ENCODE data around the gene GLIS2.
A peak's percentile ranks its signal among the peaks of the same experiment; 100 is the strongest.

The GLIS2 gene

DNA sequence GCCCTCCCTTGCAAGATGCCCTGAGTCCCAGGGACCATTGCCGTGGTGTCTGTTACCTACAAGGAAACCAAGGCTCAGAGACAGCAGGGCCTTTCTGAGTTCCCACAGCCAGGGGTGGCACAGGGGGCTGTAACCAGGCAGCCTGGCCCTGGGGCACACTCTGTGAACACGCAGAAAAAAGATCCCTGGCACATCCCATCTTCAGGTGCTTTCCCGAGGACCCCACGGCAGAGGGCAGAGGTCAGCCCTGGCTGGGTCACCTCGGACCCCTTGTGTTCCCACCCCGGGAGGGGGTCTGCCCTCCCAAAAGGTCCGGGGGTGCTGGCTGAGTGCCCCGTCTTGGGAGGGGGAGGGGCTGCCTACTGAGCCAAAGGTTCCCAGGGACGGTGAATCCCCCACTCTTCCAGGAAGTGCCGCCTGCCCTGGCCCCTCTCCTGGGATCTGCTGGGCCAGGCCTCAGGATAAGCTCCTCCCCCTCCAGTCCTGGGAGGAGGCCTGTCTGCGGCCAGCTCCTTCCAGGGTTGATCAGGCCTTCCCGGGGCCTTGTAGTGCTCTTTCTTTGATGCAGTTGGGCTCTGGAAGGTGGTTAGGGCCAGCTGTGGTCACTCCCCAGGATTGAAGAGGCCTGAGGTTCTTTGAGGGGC is 8.1 kb downstream of the GLIS2 start:
- DNase-seq (ENCODE audit: low read depth in 2 of 2), result peak; percentile 54 to 78
- TF ChIP-seq, protein P1, sequence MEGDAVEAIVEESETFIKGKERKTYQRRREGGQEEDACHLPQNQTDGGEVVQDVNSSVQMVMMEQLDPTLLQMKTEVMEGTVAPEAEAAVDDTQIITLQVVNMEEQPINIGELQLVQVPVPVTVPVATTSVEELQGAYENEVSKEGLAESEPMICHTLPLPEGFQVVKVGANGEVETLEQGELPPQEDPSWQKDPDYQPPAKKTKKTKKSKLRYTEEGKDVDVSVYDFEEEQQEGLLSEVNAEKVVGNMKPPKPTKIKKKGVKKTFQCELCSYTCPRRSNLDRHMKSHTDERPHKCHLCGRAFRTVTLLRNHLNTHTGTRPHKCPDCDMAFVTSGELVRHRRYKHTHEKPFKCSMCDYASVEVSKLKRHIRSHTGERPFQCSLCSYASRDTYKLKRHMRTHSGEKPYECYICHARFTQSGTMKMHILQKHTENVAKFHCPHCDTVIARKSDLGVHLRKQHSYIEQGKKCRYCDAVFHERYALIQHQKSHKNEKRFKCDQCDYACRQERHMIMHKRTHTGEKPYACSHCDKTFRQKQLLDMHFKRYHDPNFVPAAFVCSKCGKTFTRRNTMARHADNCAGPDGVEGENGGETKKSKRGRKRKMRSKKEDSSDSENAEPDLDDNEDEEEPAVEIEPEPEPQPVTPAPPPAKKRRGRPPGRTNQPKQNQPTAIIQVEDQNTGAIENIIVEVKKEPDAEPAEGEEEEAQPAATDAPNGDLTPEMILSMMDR (IDR thresholded peaks at IDR 0.05; ENCODE audit: low read depth, low read length), result no peak
- no peak overlapping the region for H3K4me3 ChIP-seq (replicated peaks in 1 of 2; ENCODE audit: low read depth in 2 of 2, low read length in 2 of 2)

DNA sequence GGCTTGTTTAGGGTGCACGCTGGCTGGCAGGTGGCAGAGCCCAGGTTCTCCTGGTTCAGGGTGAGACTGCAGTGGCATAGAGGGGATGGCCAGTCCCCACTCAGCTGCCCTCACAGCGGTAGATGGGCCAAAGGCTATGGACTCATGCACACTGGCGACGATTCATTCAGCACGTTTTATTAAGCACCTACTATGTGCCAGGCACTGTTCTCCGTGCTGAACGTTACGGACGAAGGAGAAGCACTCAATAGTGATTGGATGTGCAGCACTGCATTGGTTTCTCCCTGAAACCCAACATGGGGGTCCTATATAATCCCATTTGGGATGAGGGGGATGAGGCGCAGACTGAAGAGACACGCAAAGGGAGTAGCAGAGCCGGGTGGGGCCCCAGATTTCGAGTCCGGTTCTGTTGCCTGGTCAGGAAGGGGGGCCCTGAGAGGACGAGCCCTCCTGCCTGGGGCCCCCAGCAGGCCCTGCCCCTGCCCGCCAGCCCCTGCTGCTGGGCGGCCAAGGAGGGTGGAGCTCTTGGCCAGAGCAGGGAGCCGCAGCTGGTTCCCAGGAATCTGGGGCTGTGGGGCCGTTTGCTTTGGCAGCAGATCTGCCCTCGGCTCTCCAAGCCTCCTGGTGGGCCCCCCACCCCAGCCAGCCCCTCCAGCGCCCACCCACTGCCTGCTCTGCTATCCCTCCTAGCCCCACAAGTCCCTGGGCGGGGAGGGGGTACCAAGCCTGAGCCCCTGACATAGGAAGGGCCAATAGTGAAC is 8.8 kb downstream of the GLIS2 start:
- no peak overlapping the region for H3K4me3 ChIP-seq (replicated peaks in 1 of 2; ENCODE audit: low read depth in 2 of 2, low read length in 2 of 2)
- TF ChIP-seq, protein P1 (IDR thresholded peaks at IDR 0.05; ENCODE audit: low read depth, low read length), result no peak
- DNase-seq (ENCODE audit: low read depth in 2 of 2), result no peak

DNA sequence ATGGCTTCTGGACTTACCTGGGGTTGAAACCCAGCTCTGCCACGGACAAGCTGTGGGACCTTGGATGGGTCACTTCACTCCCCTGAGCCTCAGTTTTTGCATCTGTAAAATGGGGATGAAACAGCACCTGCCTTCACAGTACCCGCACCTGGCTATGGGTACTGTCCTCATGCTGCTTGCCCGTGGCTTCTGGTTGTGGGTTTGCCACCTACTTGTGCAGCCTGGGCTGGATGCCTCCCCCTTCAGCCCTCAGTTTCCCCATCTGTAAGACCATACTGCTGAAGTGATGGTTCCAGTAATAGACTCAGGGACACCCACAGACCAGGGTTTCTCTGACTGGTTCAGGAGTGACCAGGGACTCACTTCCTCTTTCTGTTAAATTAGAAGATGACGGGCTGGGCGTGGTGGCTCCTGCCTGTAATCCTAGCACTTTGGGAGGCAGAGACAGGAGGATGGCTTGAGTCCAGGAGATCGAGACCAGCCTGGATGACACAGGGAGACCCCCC is 9.4 kb downstream of the GLIS2 start:
- DNase-seq (ENCODE audit: low read depth in 2 of 2), result no peak
- TF ChIP-seq, protein P1 (IDR thresholded peaks at IDR 0.05; ENCODE audit: low read depth, low read length), result no peak
- no peak overlapping the region for H3K4me3 ChIP-seq (replicated peaks in 1 of 2; ENCODE audit: low read depth in 2 of 2, low read length in 2 of 2)

DNA sequence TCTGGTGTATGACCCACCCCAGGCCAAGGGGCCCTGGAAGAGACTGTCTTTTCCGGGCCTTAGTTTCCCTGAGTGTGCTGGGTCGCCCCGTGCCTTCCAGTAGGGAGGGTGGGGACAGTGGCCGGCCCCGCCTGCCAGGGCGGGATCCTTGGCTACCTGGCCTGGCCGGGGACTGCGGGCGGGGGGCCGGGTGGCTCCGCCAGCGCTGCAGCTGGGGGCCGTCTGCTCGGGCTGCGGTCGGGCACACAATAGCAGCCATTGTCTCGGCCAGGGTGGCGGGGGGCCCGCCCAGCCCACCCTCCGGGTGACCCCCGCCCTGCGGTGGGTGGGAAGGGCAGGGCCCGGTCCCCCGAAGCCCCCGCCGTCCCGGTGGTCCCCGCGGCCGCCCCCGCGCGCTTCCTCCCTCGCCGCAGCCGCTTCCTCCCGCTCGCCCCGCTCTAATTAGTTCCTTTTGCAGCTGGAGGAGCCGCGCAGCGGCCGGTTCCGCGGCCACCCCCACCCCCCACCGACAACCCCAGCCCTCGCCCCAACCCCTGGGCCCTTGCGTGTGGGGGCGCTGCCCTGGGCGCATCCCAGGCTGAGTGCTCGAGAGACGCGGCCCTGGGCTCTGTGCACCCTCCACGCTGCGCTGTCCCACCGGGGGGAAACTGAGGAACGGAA is 11.6 kb downstream of the GLIS2 start:
- peak overlapping the region; percentile 27 to 41 for H3K4me3 ChIP-seq (replicated peaks in 1 of 2; ENCODE audit: low read depth in 2 of 2, low read length in 2 of 2)
- no peak for DNase-seq (ENCODE audit: low read depth in 2 of 2)
- TF ChIP-seq, protein P1 (IDR thresholded peaks at IDR 0.05; ENCODE audit: low read depth, low read length), result no peak

DNA sequence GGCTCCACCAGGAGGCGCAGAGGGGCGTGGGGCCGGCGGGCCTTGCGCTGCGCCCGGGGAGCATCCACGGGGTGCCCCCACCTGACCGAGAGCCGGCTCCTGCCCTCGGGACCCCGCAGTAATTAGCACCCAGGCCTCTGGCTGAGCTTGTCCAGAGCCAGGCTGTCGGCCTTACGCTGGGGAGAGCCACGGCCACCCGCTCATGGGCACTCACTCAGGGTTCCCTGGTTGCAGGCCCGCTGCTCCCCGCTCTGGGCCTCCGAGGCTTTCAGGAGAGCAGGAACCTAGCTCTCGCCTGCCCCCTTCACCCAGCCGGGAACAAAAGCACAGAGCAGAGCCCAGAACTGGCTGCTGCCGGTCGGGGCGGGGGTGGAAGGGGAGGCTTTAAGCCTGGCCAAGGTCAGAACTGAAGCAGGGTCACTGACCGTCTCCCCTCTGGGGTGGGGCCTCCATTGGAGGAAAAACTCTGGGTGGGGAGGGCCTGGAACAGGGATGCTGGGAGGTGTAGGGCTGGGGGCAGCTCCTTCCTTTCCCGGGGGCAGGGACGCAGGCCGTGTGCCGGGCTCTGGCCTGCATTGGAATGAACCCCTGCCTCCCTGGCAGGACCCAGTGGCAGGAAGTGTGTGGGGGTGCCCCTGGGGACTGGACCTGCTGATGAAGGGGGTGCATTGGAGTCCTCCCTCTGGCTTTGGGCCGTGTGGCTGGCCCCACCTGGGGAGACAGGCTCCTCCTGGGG is 12.3 kb downstream of the GLIS2 start:
- peak; percentile 81 to 84 for DNase-seq (ENCODE audit: low read depth in 2 of 2)
- TF ChIP-seq, protein P1 (IDR thresholded peaks at IDR 0.05; ENCODE audit: low read depth, low read length), result peak; percentile 77
- peak overlapping the region; percentile 27 to 41 for H3K4me3 ChIP-seq (replicated peaks in 1 of 2; ENCODE audit: low read depth in 2 of 2, low read length in 2 of 2)

Measured in cardiac fibroblast (primary cell).